AG10803 (cell line): Measurements from ENCODE around the gene P4HA2.
A peak's percentile ranks its signal among the peaks of the same experiment; 100 is the strongest.

Source experiments
- DNase-seq: peaks from one replicate; pipeline ENCODE4 v3.0.0; 2010; ENCODE audit warnings: low read depth
- H3K4me3 ChIP-seq: 2 replicates; pipeline ENCODE4 v1.5.1; 2011; ENCODE audit warnings: mild to moderate bottlenecking, low read length, control low read depth
- CTCF ChIP-seq: conservative IDR thresholded peaks from 2 replicates; pipeline ENCODE4 v1.5.1; 2011; ENCODE audit warnings: mild to moderate bottlenecking, low read length, control low read depth, inconsistent platforms

The P4HA2 gene

GRCh38 chr5:132271251-132272246, 43.9 kb upstream of the P4HA2 start:
- DNase-seq: no peak
- no peak for TF ChIP-seq CTCF
- no peak overlapping the region for H3K4me3 ChIP-seq

GRCh38 chr5:132270706-132271105, 43.1 kb upstream of the P4HA2 start:
- no peak for TF ChIP-seq CTCF
- no peak for DNase-seq
- no peak overlapping the region for H3K4me3 ChIP-seq

- H3K4me3 ChIP-seq: no peak overlapping the region
- TF ChIP-seq CTCF: no peak
- no peak for DNase-seq
These were observed 42.6 kb upstream of the P4HA2 start for GRCh38 chr5:132270335-132270665.

- peak; percentile 29 for DNase-seq
- H3K4me3 ChIP-seq: no peak overlapping the region
- TF ChIP-seq CTCF: no peak
These were observed 42.1 kb upstream of the P4HA2 start for GRCh38 chr5:132269635-132270334.

GRCh38 chr5:132268769-132269551, 41.3 kb upstream of the P4HA2 start:
- H3K4me3 ChIP-seq: no peak overlapping the region
- DNase-seq: peak; percentile 85
- no peak for TF ChIP-seq CTCF

- no peak for DNase-seq
- H3K4me3 ChIP-seq: no peak overlapping the region
- no peak for TF ChIP-seq CTCF
These were observed 40.5 kb upstream of the P4HA2 start for GRCh38 chr5:132267931-132268768.
